H1 (cell line): ENCODE data around the gene RAP1A. TPM values are rescaled to one million over a fixed set of nuclear protein-coding genes. Genes with fewer than 3 reads are reported as not detected.

Source experiments
- CTCF ChIA-PET: fragments of 300-600 bp; sonication (Branson Sonifier 250); formaldehyde crosslinking; loops from one replicate; lab custom pipeline; 2021; ENCODE audit not compliant: partially characterized antibody; lab: Charles Lee
- POLR2A ChIA-PET: fragments of 300-600 bp; sonication (Branson Sonifier 250); formaldehyde crosslinking; loops from one replicate; lab custom pipeline; 2021; ENCODE audit warnings: inconsistent platforms; ENCODE audit not compliant: partially characterized antibody; lab: Charles Lee
- DNase-seq, 2 experiments: peaks; one replicate each; pipeline versions ENCODE4 v3.0.0 to v3.0.0-alpha.2; 2010 to 2022; ENCODE audit warnings: low spot score in 2 of 2, low read depth in 1 of 2, mixed read lengths in 1 of 2
- FAIRE-seq: peaks from 2 replicates; lab custom pipeline; 2011; peaks lifted over from hg19 to GRCh38; lab: Jason Lieb, UNC
- H2AFZ ChIP-seq: 2 replicates; pipeline ENCODE4 v1.8.1; 2012; ENCODE audit warnings: low read length, inconsistent platforms
- H2AK5ac ChIP-seq: 2 replicates; pipeline ENCODE4 v1.6.1; 2013; ENCODE audit warnings: low read depth, low read length
- H2BK120ac ChIP-seq: replicated peaks from 2 replicates; pipeline ENCODE3; 2013; ENCODE audit warnings: low read depth, low read length, inconsistent platforms
- H2BK12ac ChIP-seq: 2 replicates; pipeline ENCODE4 v1.6.1; 2013; ENCODE audit warnings: low read depth, low read length
- H2BK15ac ChIP-seq: 2 replicates; pipeline ENCODE4 v1.6.1; 2013; ENCODE audit warnings: low read length
- H2BK20ac ChIP-seq: 2 replicates; pipeline ENCODE4 v1.6.1; 2013; ENCODE audit warnings: low read length
- H2BK5ac ChIP-seq: 2 replicates; pipeline ENCODE4 v1.6.1; 2013; ENCODE audit warnings: low read depth, low read length
- H3K14ac ChIP-seq: 2 replicates; pipeline ENCODE4 v1.6.1; 2013; ENCODE audit warnings: inconsistent platforms; ENCODE audit not compliant: insufficient read length
- H3K18ac ChIP-seq: 2 replicates; pipeline ENCODE4 v1.6.1; 2013; ENCODE audit warnings: low read length; ENCODE audit errors: extremely low read depth
- H3K23ac ChIP-seq: 2 replicates; pipeline ENCODE4 v1.6.1; 2013; ENCODE audit warnings: inconsistent platforms; ENCODE audit not compliant: insufficient read length
- H3K23me2 ChIP-seq: 2 replicates; pipeline ENCODE4 v1.6.1; 2013; ENCODE audit warnings: low read depth, low read length
- H3K27ac ChIP-seq: 2 replicates; pipeline ENCODE4 v1.6.1; 2011; ENCODE audit warnings: low read depth, low read length, inconsistent platforms
- H3K27me3 ChIP-seq, 4 experiments: replicated peaks in 1 of 4; 1 replicate in 1 of 4; 2 replicates in 3 of 4; pipeline versions ENCODE4 v1.6.1 to v1.8.1; 2011 to 2013; ENCODE audit warnings: low read length in 3 of 4, mild to moderate bottlenecking in 3 of 4, inconsistent platforms in 2 of 4, mixed read lengths in 2 of 4, moderate library complexity in 1 of 4; ENCODE audit not compliant: control insufficient read depth in 3 of 4, insufficient read depth in 3 of 4; ENCODE audit errors: extremely low read depth in 1 of 4
- H3K36me3 ChIP-seq, 4 experiments: 2 replicates each; pipeline versions ENCODE4 v1.6.1 to v1.8.1; 2011 to 2013; ENCODE audit warnings: mild to moderate bottlenecking in 4 of 4, low read length in 3 of 4, moderate library complexity in 2 of 4, control low read depth in 1 of 4, inconsistent platforms in 1 of 4; ENCODE audit not compliant: insufficient read depth in 4 of 4, control insufficient read depth in 2 of 4
- H3K4ac ChIP-seq: replicated peaks from 2 replicates; pipeline ENCODE3; 2013; ENCODE audit warnings: low read length, low read depth, mixed read lengths, inconsistent platforms; ENCODE audit not compliant: insufficient read length
- H3K4me1 ChIP-seq, 4 experiments: replicated peaks in 1 of 4; 1 replicate in 1 of 4; 2 replicates in 3 of 4; pipeline versions ENCODE4 v1.6.1 to v1.8.1; 2011 to 2013; ENCODE audit warnings: low read length in 3 of 4, inconsistent platforms in 2 of 4, mixed read lengths in 1 of 4; ENCODE audit not compliant: insufficient read depth in 4 of 4, control insufficient read depth in 3 of 4
- H3K4me2 ChIP-seq, 2 experiments: 2 replicates each; pipeline versions ENCODE4 v1.6.1 to v1.8.1; 2011 to 2013; ENCODE audit warnings: low read depth in 2 of 2, low read length in 2 of 2, control low read depth in 1 of 2, inconsistent platforms in 1 of 2, mild to moderate bottlenecking in 1 of 2; ENCODE audit not compliant: insufficient read depth in 1 of 2
- H3K4me3 ChIP-seq, 4 experiments: fragments of 200-600, 300-600 bp in 1 of 4; sonication (generic), shearing (Covaris generic), sonication (Bioruptor Twin) in 1 of 4; 2 replicates each; pipeline versions ENCODE4 v1.5.1 to v1.8.1; 2011 to 2016; ENCODE audit warnings: low read length in 4 of 4, low read depth in 3 of 4, control low read depth in 2 of 4, inconsistent platforms in 2 of 4, mild to moderate bottlenecking in 2 of 4, mixed read lengths in 1 of 4, moderate library complexity in 1 of 4; ENCODE audit not compliant: insufficient read depth in 2 of 4; ENCODE audit errors: extremely low read depth in 1 of 4
- H3K56ac ChIP-seq: replicated peaks from 2 replicates; pipeline ENCODE3; 2013; ENCODE audit warnings: low read depth, mild to moderate bottlenecking, mixed read lengths, low read length, inconsistent platforms; ENCODE audit not compliant: insufficient read length
- H3K79me1 ChIP-seq: 2 replicates; pipeline ENCODE4 v1.6.1; 2013; ENCODE audit warnings: low read depth, low read length, control low read depth
- H3K79me2 ChIP-seq, 2 experiments: 2 replicates each; pipeline versions ENCODE4 v1.6.1 to v1.8.1; 2012 to 2013; ENCODE audit warnings: low read length in 2 of 2, mild to moderate bottlenecking in 2 of 2, inconsistent platforms in 1 of 2; ENCODE audit not compliant: insufficient read depth in 2 of 2, control insufficient read depth in 1 of 2
- H3K9ac ChIP-seq, 4 experiments: replicated peaks in 1 of 4; 1 replicate in 1 of 4; 2 replicates in 3 of 4; pipeline versions ENCODE4 v1.6.1 to v1.8.1; 2011 to 2013; ENCODE audit warnings: low read depth in 3 of 4, low read length in 3 of 4, control low read depth in 2 of 4, mild to moderate bottlenecking in 2 of 4, moderate library complexity in 2 of 4, inconsistent platforms in 1 of 4; ENCODE audit errors: extremely low read depth in 1 of 4
- H3K9me3 ChIP-seq, 2 experiments: 2 replicates each; pipeline versions ENCODE4 v1.6.1 to v1.8.1; 2012 to 2013; ENCODE audit warnings: mild to moderate bottlenecking in 2 of 2, moderate library complexity in 2 of 2, control low read depth in 1 of 2, inconsistent platforms in 1 of 2, low read depth in 1 of 2, low read length in 1 of 2, mixed read lengths in 1 of 2; ENCODE audit not compliant: insufficient read depth in 2 of 2
- H4K20me1 ChIP-seq, 2 experiments: replicated peaks in 1 of 2; 2 replicates each; pipeline versions ENCODE3 to v1.8.1; 2011 to 2013; ENCODE audit warnings: inconsistent platforms in 2 of 2, low read length in 2 of 2, mild to moderate bottlenecking in 1 of 2; ENCODE audit not compliant: insufficient read depth in 2 of 2, control insufficient read depth in 1 of 2
- H4K5ac ChIP-seq: 2 replicates; pipeline ENCODE4 v1.6.1; 2013; ENCODE audit warnings: low read length, low read depth, mixed read lengths, inconsistent platforms; ENCODE audit not compliant: insufficient read length
- H4K8ac ChIP-seq: 2 replicates; pipeline ENCODE4 v1.8.0; 2013; ENCODE audit warnings: mild to moderate bottlenecking, moderate library complexity, low read length, inconsistent platforms; ENCODE audit not compliant: insufficient read depth; ENCODE audit errors: extremely low read depth
- H4K91ac ChIP-seq: replicated peaks from 2 replicates; pipeline ENCODE3; 2013; ENCODE audit warnings: low read length, mixed read lengths, inconsistent platforms; ENCODE audit not compliant: insufficient read length
- ATF3 ChIP-seq: IDR thresholded peaks from 2 replicates; pipeline ENCODE4 v1.6.1; 2011; ENCODE audit warnings: low read depth, mild to moderate bottlenecking, low read length; ENCODE audit not compliant: insufficient read depth
- BCL11A ChIP-seq, 2 experiments: IDR thresholded peaks; one replicate each; pipeline ENCODE4 v1.6.1; 2011; ENCODE audit warnings: low read depth in 2 of 2, low read length in 2 of 2, mild to moderate bottlenecking in 2 of 2
- GTF2F1 ChIP-seq: IDR thresholded peaks from 2 replicates; pipeline ENCODE4 v1.6.1; 2012; ENCODE audit warnings: low read depth, low read length, improper control_type of control experiment, borderline replicate concordance
- KDM1A ChIP-seq: fragments of 200-600, 300-600 bp; sonication (generic); IDR thresholded peaks from 2 replicates; pipeline ENCODE4 v1.7.1; 2016; ENCODE audit warnings: mild to moderate bottlenecking, low read length, borderline replicate concordance
- NANOG ChIP-seq: IDR thresholded peaks from 2 replicates; pipeline ENCODE4 v1.6.1; 2011; ENCODE audit warnings: low read length, low read depth, mild to moderate bottlenecking, inconsistent platforms; ENCODE audit not compliant: insufficient read depth, poor library complexity, severe bottlenecking
- POLR2A ChIP-seq, 2 experiments: IDR thresholded peaks; 1 replicate in 1 of 2; 2 replicates in 1 of 2; pipeline ENCODE4 v1.6.1; 2011; ENCODE audit warnings: low read depth in 2 of 2, low read length in 2 of 2, mild to moderate bottlenecking in 2 of 2; ENCODE audit errors: control extremely low read depth in 1 of 2
- POU5F1 ChIP-seq: IDR thresholded peaks from 2 replicates; pipeline ENCODE4 v1.6.1; 2011; ENCODE audit warnings: low read depth, mild to moderate bottlenecking, low read length, moderate library complexity
- SIRT6 ChIP-seq: IDR thresholded peaks from one replicate; pipeline ENCODE4 v1.7.1; 2012; ENCODE audit warnings: low read length, inconsistent platforms
- TBP ChIP-seq: IDR thresholded peaks from 2 replicates; pipeline ENCODE4 v1.6.1; 2011; ENCODE audit warnings: low read depth, low read length, improper control_type of control experiment
- YY1 ChIP-seq: IDR thresholded peaks from 2 replicates; pipeline ENCODE4 v1.6.1; 2011; ENCODE audit warnings: low read depth, mild to moderate bottlenecking, low read length
- ZNF274 ChIP-seq: IDR thresholded peaks from 2 replicates; pipeline ENCODE4 v1.7.0; 2012; ENCODE audit warnings: low read length, borderline replicate concordance; ENCODE audit errors: extremely low read depth
- WGBS, 2 experiments: shearing (Covaris generic) in 1 of 2; methylation state at CpG; one replicate each; pipeline versions ENCODE4 v1.1.6 to v1.1.7; 2013 to 2015; ENCODE audit warnings: low lambda C conversion rate in 2 of 2, mixed read lengths in 2 of 2, inconsistent platforms in 1 of 2, low coverage in 1 of 2, missing lambda C conversion rate in 1 of 2; ENCODE audit not compliant: insufficient replicate concordance in 2 of 2, insufficient coverage in 1 of 2, insufficient read length in 1 of 2; ENCODE audit errors: extremely low coverage in 1 of 2, missing lambda C conversion rate in 1 of 2; 5-methylcytosine and 5-hydroxymethylcytosine counted together
- polyA plus RNA-seq, 7 experiments: library from polyadenylated mRNA; depleted of rRNA in 3 of 7; stranded (reverse) in 5 of 7; unstranded in 2 of 7; fragments of >200 nt in 5 of 7; fragments of 200-250 nt in 2 of 7; gene quantifications; 1 replicate in 5 of 7; 2 replicates in 1 of 7; 4 replicates in 1 of 7; pipeline versions ENCODE4 v1.2.1 to v1.2.3, GENCODE V29; 2011 to 2013; ENCODE audit warnings: missing spikeins in 2 of 7, mixed read lengths in 2 of 7
- total RNA-seq: library from RNA; stranded (reverse); fragmentation: NEBNext Ultra II Directional; extraction: Animal tissue kit (Norgen Biotek cat#: 25700); gene quantifications from 2 replicates; pipeline ENCODE4 v1.2.1, GENCODE V29; 2021

Gene RAP1A
- total and polyA plus RNA-seq, 2 of the 8 experiments (the other 6 are each of a cell fraction or from before 2014, with no cell fraction given): 10.9 to 35.8 TPM

- 90% methylated on average over 1 of the region's 1 CpG; no CpG with 5 or more reads in 1 of the 2 experiments for WGBS, 2 experiments
Measured at GRCh38 chr1:111709986-111710385, 90.4 kb downstream of the RAP1A start.

More at GRCh38 chr1:111709986-111710385, 90.4 kb downstream of the RAP1A start:
- H3K4ac ChIP-seq: no peak overlapping the region
- no peak overlapping the region for H2BK12ac ChIP-seq
- H2BK20ac ChIP-seq: no peak overlapping the region
- peaks cover 0 to 6% (median 1%) of the 10 kb centered on the region in 4 experiments; a peak in 3 of 8 replicates for H3K36me3 ChIP-seq
- H4K5ac ChIP-seq: no peak overlapping the region
- H3K18ac ChIP-seq: no peak overlapping the region
- H3K23me2 ChIP-seq: no peaks in the 10 kb centered on the region
- no peaks in the 10 kb centered on the region for H3K79me1 ChIP-seq
- H4K20me1 ChIP-seq: no peaks in the 10 kb centered on the region
- H3K9ac ChIP-seq: no peak overlapping the region
- no peak overlapping the region for H3K27ac ChIP-seq
- H2BK120ac ChIP-seq: no peak overlapping the region
- no peak overlapping the region for H2BK5ac ChIP-seq
- no peak overlapping the region for H3K14ac ChIP-seq
- H3K79me2 ChIP-seq: no peaks in the 10 kb centered on the region
- no peak overlapping the region for H3K56ac ChIP-seq
- no peak overlapping the region for H3K4me2 ChIP-seq
- no peak overlapping the region for H2BK15ac ChIP-seq
- H3K4me3 ChIP-seq: no peak overlapping the region
- no peak overlapping the region for H3K23ac ChIP-seq
- no peak overlapping the region for H4K91ac ChIP-seq
- no peak overlapping the region for H4K8ac ChIP-seq
- H3K9me3 ChIP-seq: no peaks in the 10 kb centered on the region
- TF ChIP-seq NANOG (no peak), YY1 (no peak), KDM1A (no peak), TBP (no peak), POU5F1 (no peak), SIRT6 (no peak), ATF3 (no peak), BCL11A (IDR thresholded peaks at IDR 0.05; ENCODE audit: low read depth in 2 of 2, low read length in 2 of 2) (no peak), POLR2A (IDR thresholded peaks at IDR 0.05; ENCODE audit: control extremely low read depth in 1 of 2, low read depth in 2 of 2, low read length in 2 of 2) (no peak), ZNF274 (no peak), GTF2F1 (no peak)
- H2AFZ ChIP-seq: no peak overlapping the region
- DNase-seq (no peak), FAIRE-seq (no peak)
- no peaks in the 10 kb centered on the region for H3K27me3 ChIP-seq
- ChIA-PET POLR2A (no interaction called here), CTCF (interaction anchor here (1.0 to 42.0 kb wide), 4 partner anchors 9 to 229 kb away, joined by 3 to 1070 read pairs (median 26); partner anchors contain the start of genes DDX20 and INKA2)
- H2AK5ac ChIP-seq: no peak overlapping the region
- H3K4me1 ChIP-seq: no peaks in the 10 kb centered on the region
